GM12873 (cell line): ENCODE results near the gene CUL2.

ENCODE experiments used
- TF ChIP-seq, protein P1 (sequence below): IDR thresholded peaks from 2 replicates; pipeline ENCODE4 v1.5.1; 2012; ENCODE audit warnings: low read depth, mild to moderate bottlenecking, moderate library complexity, low read length, control low read depth; ENCODE audit not compliant: insufficient read depth; ENCODE audit errors: missing control alignments

CUL2 gene

DNA sequence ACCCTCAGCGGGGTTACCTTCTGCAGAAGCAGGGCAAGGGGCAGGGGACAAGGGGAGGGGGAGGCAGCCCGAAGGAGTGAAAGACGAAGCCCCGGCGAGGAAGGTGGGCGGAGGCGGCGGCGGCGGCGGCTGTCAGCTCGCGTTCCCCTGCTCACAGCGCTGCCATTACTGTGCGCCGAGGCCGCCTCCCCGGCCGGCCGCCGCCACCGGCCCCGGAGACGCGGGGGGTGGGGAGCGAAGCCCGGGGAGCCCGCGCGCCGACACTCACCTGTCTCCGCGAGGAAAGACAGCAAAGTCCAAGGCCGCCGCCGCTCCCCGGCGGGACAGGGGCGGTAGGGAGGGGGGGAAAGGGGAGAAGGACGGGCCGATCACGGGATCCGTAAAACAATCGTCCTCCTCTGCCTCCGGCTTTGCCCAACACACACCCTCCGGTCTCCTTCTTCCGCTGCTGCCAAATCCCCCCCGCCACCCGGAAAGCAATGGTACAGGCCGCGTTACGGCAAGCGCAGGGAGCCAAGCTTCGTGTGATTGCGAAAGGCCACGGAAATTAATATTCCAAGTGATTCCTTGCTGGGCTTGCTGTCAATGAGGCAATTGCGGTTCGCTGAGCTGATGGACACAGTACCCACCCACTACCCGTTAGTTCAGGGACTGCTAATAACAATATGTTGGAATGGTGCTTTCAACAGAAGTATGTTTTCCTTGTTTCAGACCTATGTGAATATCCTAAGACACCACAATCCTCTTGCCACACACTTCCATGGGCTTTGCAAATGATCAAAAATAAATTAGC lies at the start of gene CUL2:
TSS of gene CUL2 (minus strand) at position 180 of the 793 bp plus-strand sequence. CDS start 19,024 bp downstream, outside the sequence.
- TF ChIP-seq, protein P1, sequence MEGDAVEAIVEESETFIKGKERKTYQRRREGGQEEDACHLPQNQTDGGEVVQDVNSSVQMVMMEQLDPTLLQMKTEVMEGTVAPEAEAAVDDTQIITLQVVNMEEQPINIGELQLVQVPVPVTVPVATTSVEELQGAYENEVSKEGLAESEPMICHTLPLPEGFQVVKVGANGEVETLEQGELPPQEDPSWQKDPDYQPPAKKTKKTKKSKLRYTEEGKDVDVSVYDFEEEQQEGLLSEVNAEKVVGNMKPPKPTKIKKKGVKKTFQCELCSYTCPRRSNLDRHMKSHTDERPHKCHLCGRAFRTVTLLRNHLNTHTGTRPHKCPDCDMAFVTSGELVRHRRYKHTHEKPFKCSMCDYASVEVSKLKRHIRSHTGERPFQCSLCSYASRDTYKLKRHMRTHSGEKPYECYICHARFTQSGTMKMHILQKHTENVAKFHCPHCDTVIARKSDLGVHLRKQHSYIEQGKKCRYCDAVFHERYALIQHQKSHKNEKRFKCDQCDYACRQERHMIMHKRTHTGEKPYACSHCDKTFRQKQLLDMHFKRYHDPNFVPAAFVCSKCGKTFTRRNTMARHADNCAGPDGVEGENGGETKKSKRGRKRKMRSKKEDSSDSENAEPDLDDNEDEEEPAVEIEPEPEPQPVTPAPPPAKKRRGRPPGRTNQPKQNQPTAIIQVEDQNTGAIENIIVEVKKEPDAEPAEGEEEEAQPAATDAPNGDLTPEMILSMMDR, result no peak

DNA sequence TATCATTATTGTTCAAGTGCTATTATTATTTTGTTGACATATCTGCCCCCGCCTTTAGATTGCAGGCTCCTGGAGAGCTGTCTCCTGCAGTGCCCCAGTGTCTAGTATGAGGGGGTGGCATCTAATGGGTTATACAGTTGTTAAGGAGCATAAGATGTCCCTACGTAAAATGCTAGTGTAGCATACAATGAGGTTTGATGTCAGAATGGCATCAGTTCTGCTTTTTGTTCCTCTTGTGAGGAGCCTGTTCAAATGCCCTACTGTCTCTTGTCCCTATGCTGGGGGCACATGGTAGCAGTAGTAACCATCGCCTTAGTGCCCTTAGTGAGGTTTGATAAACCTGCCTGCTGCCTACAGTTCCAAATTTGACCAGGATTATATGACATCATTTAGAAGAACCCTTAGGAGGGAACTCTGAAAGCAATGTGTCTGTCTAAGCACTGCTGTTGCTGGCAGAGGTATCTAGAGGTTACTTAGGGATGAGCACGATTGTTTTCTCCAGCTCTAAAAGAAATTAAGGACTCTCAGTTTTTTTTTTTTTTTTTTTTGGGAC lies 46.2 kb upstream of the CUL2 start:
- TF ChIP-seq, protein P1, result no peak

DNA sequence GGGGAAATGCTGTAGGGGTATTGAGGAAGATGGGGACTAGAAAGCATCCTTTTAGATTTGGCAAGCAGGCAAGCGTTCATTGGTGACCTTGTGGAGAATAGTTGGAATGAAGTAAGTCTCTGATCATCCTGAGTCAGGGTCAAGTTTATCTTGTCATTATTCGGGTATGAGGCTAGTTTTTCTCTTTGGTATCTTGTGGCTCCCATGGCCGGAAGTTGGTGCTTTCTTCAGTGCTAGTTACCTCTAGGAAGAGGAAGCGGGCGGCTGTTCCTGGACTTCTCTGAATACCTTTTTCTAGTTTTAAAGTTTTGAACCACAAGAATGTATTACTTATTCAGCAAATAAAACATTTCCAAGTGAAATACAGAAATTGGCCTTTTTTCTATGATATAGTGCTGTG lies 45.7 kb upstream of the CUL2 start:
- TF ChIP-seq, protein P1, result no peak

DNA sequence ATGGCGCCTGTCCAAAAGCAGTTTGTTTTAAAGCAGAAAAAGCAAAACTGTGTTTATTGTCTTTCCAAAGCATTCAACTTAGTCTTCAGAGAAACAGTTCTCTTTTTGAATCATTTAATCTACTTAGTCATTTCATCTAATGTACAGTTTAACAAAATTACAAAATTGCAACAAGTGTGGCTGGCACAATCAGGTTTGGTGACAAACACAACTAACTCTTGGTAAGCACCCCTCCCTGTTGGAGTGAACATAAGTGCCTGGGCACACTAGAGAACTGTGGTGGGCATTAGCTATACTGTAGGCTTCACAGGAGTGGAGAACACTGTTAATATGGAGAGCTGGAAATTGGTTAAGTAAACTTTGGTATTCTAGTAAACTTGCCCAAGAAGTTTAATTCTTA lies 43.4 kb upstream of the CUL2 start:
- TF ChIP-seq, protein P1, result no peak

DNA sequence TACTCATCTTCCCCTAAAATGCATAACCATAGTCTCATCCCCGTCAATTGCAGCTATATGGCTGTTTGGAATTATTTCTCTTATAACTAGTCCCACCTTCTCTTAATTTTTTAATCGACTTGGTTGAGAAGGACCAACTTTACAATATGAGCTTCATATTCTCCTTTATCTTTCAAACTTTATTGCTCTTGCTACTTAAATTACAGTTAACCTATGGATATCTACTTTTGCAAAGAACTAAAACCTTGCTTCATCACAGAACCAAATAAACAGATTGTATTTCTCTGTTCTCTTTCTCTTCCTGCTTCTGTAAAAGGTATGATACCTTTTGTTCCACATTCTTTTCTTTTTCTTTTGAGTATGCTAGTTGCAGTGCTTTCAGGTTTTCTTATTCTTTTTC lies 42.6 kb upstream of the CUL2 start:
- TF ChIP-seq, protein P1, result no peak

DNA sequence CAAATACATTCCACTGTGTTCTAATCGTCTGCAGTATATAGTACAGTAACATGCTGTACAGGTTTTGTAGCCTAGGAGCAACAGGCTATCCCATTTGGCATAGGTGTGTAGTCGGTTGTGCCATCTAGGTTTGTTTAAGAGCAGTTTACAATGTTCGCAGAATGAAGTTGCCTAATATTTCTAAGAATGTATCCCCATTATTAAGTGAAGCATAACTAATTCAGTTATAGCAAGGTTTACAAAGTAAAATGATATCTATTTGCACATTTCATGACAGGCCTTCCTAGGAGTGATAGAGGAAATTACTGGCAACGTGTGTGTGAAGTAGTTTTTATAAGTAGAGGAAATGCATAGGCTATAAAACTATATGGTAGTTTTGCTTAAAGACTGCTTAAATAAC lies 40.5 kb upstream of the CUL2 start:
- TF ChIP-seq, protein P1, result no peak

DNA sequence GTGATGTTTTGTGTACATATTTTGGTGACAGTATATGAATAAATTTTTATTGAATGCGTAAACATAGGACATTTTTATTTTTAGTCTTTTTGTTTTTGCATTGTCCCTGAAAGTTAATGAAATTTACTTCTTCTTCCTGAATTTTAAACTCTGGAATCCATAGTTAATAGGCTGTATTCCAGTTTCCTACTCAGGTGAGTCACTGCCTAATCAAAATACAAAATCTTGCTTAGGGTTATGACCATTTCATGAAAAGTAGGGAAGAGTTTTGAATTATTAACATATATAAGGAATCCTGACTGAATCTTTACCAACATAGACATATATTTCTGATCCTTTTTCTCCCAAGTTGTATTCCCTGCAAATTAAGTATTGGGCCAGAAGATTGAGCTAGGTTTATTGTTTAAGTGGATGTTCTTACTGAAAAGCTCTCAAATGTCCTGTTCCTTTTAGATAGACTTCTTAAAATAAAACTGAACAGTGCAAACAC lies 39.1 kb upstream of the CUL2 start:
- TF ChIP-seq, protein P1, result no peak
